Left colon (tissue), 2 donors: ENCODE results near the gene CHDH. TPM values are rescaled to one million over a fixed set of nuclear protein-coding genes. Genes with fewer than 3 reads are reported as not detected.

Experiments used
- ATAC-seq: fragments of 200-7000 bp; cut with Tn5 transposase; one replicate; pipeline ENCODE4 v1.9.1; 2020; ENCODE audit warnings: mild to moderate bottlenecking, moderate library complexity
- DNase-seq, 2 donors: peaks; one replicate each; pipeline ENCODE4 v3.0.0-alpha.2; 2020
- intact Hi-C, 2 donors: fragments of 100-400 bp; cut with DNase I in 1 of 2; cut with micrococcal nuclease in 1 of 2; formaldehyde crosslinking; loops; one replicate each; pipeline versions ENCODE4 v1.11.2 to v1.14.0; 2022; cut with DNase I, micrococcal nuclease
- total RNA-seq, 2 donors: library from RNA; stranded (reverse); fragmentation: NEBNext Ultra II Directional; extraction: Animal tissue kit (Norgen Biotek cat#: 25700); gene quantifications; one replicate each; pipeline ENCODE4 v1.2.1, GENCODE V29; 2021
- donor health status: DM: no; HTN: no; CAD: no.
- donor health status: DM: yes; HTN: yes; CAD: no.

CHDH gene
- total RNA-seq, 2 donors from 2014 or later = 30.6 to 34.1 TPM

- DNase-seq (no peak), ATAC-seq (peak; percentile 35)
- intact Hi-C loops = no loop called here
Measured at GRCh38 chr3:53859178-53859577, 13.0 kb upstream of the CHDH start.

GRCh38 chr3:53858096-53858741 is 12.0 kb upstream of the CHDH start:
- no peak for DNase-seq
- ATAC-seq = no peak
- intact Hi-C loops = no loop called here

GRCh38 chr3:53856964-53857363 is 10.7 kb upstream of the CHDH start:
- no peak for DNase-seq
- no peak for ATAC-seq
- intact Hi-C loops = no loop called here

- DNase-seq (no peak), ATAC-seq (no peak)
- intact Hi-C loops = no loop called here
Measured at GRCh38 chr3:53850895-53851294, 4.7 kb upstream of the CHDH start.

- no peak for ATAC-seq
- intact Hi-C loops = no loop called here
- no peak for DNase-seq
Measured at GRCh38 chr3:53849916-53850315, 3.7 kb upstream of the CHDH start.

- no peak for DNase-seq
- ATAC-seq = no peak
- intact Hi-C loops = no loop called here
Measured at GRCh38 chr3:53846851-53847155, 584 bp upstream of the CHDH start.

GRCh38 chr3:53845881-53846133 is 412 bp downstream of the CHDH start:
- intact Hi-C loops = no loop called here
- DNase-seq (no peak), ATAC-seq (no peak)

GRCh38 chr3:53845103-53845880 is 927 bp downstream of the CHDH start:
- intact Hi-C loops = no loop called here
- DNase-seq = peak; percentile 59 to 61
- ATAC-seq = peak; percentile 22

GRCh38 chr3:53844262-53845102 is 1.7 kb downstream of the CHDH start:
- intact Hi-C loops = no loop called here
- peak; percentile 44 for ATAC-seq
- peak; percentile 43 to 56 for DNase-seq

- DNase-seq (peak in 1 of 2 donors; percentile 28), ATAC-seq (peak; percentile 2)
- intact Hi-C loops = no loop called here
Measured at GRCh38 chr3:53843195-53844177, 2.7 kb downstream of the CHDH start.

GRCh38 chr3:53842436-53843194 is 3.6 kb downstream of the CHDH start:
- intact Hi-C loops = no loop called here
- DNase-seq (peak; percentile 75 to 85), ATAC-seq (peak; percentile 57)

- intact Hi-C loops = no loop called here
- ATAC-seq (peak; percentile 33), DNase-seq (peak; percentile 60 to 73)
Measured at GRCh38 chr3:53841296-53841695, 4.9 kb downstream of the CHDH start.

- DNase-seq (no peak), ATAC-seq (no peak)
- intact Hi-C loops = no loop called here
Measured at GRCh38 chr3:53837331-53837730, 8.9 kb downstream of the CHDH start.

- ATAC-seq (no peak), DNase-seq (no peak)
- intact Hi-C loops = no loop called here
Measured at GRCh38 chr3:53836084-53836872, 9.9 kb downstream of the CHDH start.

- intact Hi-C loops = no loop called here
- ATAC-seq (no peak), DNase-seq (no peak)
Measured at GRCh38 chr3:53835257-53835656, 11.0 kb downstream of the CHDH start.

GRCh38 chr3:53834429-53835095 is 11.7 kb downstream of the CHDH start:
- intact Hi-C loops = no loop called here
- DNase-seq = no peak
- ATAC-seq = no peak

GRCh38 chr3:53833700-53834099 is 12.5 kb downstream of the CHDH start:
- no peak for DNase-seq
- intact Hi-C loops = no loop called here
- no peak for ATAC-seq
